ENCODE results near the gene VPS41.

Gene VPS41

GRCh38 chr7:38938001-38938485, 29.1 kb upstream of the VPS41 start:
- Histone ChIP-seq H3K27ac (ENCODE audit: low read depth in 2 of 2, low read length in 2 of 2) (no peak overlapping the region), H3K4me1 (ENCODE audit: control insufficient read depth in 2 of 2, insufficient read depth in 2 of 2, low read length in 2 of 2) (no peaks in the 10 kb centered on the region), H3K4me3 (ENCODE audit: low read length in 2 of 2) (no peak overlapping the region), H3K9me3 (ENCODE audit: control insufficient read depth in 2 of 2, low read length in 2 of 2) (no peaks in the 10 kb centered on the region), H3K36me3 (ENCODE audit: control insufficient read depth in 2 of 2, insufficient read depth in 2 of 2, low read length in 2 of 2) (no peaks in the 10 kb centered on the region), H3K9ac (ENCODE audit: low read depth in 1 of 2, low read length in 2 of 2) (no peak overlapping the region), H3K27me3 (ENCODE audit: control insufficient read depth in 2 of 2, insufficient read depth in 2 of 2, low read length in 2 of 2) (no peaks in the 10 kb centered on the region)

DNA sequence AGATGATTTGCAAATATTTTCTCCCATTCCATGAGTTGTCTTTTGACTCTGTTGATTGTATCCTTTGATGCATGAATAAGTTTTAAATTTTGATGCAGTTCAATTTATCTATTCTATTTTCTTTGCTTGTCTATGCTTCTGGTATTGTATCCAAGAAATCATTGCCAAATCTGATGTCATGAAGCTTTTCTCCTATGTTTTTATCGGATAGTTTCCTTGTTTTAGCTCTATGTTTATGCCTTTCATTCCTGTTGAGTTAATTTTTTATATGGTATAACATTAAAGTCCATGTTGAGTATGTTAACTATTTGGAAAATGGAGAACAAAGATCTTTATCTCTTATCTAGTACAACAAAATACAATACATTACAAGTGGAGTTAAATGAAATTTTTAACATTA, 27.6 kb upstream of the VPS41 start:
- H3K27ac ChIP-seq (ENCODE audit: low read depth in 2 of 2, low read length in 2 of 2), result no peak overlapping the region
- no peaks in the 10 kb centered on the region for H3K4me1 ChIP-seq (ENCODE audit: control insufficient read depth in 2 of 2, insufficient read depth in 2 of 2, low read length in 2 of 2)
- no peak overlapping the region for H3K9ac ChIP-seq (ENCODE audit: low read depth in 1 of 2, low read length in 2 of 2)
- no peaks in the 10 kb centered on the region for H3K9me3 ChIP-seq (ENCODE audit: control insufficient read depth in 2 of 2, low read length in 2 of 2)
- H3K36me3 ChIP-seq (ENCODE audit: control insufficient read depth in 2 of 2, insufficient read depth in 2 of 2, low read length in 2 of 2), result no peaks in the 10 kb centered on the region
- no peaks in the 10 kb centered on the region for H3K27me3 ChIP-seq (ENCODE audit: control insufficient read depth in 2 of 2, insufficient read depth in 2 of 2, low read length in 2 of 2)
- no peak overlapping the region for H3K4me3 ChIP-seq (ENCODE audit: low read length in 2 of 2)

- no peak overlapping the region for H3K27ac ChIP-seq (ENCODE audit: low read depth in 2 of 2, low read length in 2 of 2)
- H3K27me3 ChIP-seq (ENCODE audit: control insufficient read depth in 2 of 2, insufficient read depth in 2 of 2, low read length in 2 of 2), result no peaks in the 10 kb centered on the region
- no peaks in the 10 kb centered on the region for H3K9me3 ChIP-seq (ENCODE audit: control insufficient read depth in 2 of 2, low read length in 2 of 2)
- H3K4me1 ChIP-seq (ENCODE audit: control insufficient read depth in 2 of 2, insufficient read depth in 2 of 2, low read length in 2 of 2), result no peaks in the 10 kb centered on the region
- H3K36me3 ChIP-seq (ENCODE audit: control insufficient read depth in 2 of 2, insufficient read depth in 2 of 2, low read length in 2 of 2), result no peaks in the 10 kb centered on the region
- H3K9ac ChIP-seq (ENCODE audit: low read depth in 1 of 2, low read length in 2 of 2), result no peak overlapping the region
- H3K4me3 ChIP-seq (ENCODE audit: low read length in 2 of 2), result no peak overlapping the region
Measured at GRCh38 chr7:38934536-38934935, 25.5 kb upstream of the VPS41 start.

GRCh38 chr7:38934051-38934450, 25.1 kb upstream of the VPS41 start:
- Histone ChIP-seq H3K27ac (ENCODE audit: low read depth in 2 of 2, low read length in 2 of 2) (no peak overlapping the region), H3K27me3 (ENCODE audit: control insufficient read depth in 2 of 2, insufficient read depth in 2 of 2, low read length in 2 of 2) (no peaks in the 10 kb centered on the region), H3K4me3 (ENCODE audit: low read length in 2 of 2) (no peak overlapping the region), H3K36me3 (ENCODE audit: control insufficient read depth in 2 of 2, insufficient read depth in 2 of 2, low read length in 2 of 2) (no peaks in the 10 kb centered on the region), H3K4me1 (ENCODE audit: control insufficient read depth in 2 of 2, insufficient read depth in 2 of 2, low read length in 2 of 2) (no peaks in the 10 kb centered on the region), H3K9ac (ENCODE audit: low read depth in 1 of 2, low read length in 2 of 2) (no peak overlapping the region), H3K9me3 (ENCODE audit: control insufficient read depth in 2 of 2, low read length in 2 of 2) (no peaks in the 10 kb centered on the region)

DNA sequence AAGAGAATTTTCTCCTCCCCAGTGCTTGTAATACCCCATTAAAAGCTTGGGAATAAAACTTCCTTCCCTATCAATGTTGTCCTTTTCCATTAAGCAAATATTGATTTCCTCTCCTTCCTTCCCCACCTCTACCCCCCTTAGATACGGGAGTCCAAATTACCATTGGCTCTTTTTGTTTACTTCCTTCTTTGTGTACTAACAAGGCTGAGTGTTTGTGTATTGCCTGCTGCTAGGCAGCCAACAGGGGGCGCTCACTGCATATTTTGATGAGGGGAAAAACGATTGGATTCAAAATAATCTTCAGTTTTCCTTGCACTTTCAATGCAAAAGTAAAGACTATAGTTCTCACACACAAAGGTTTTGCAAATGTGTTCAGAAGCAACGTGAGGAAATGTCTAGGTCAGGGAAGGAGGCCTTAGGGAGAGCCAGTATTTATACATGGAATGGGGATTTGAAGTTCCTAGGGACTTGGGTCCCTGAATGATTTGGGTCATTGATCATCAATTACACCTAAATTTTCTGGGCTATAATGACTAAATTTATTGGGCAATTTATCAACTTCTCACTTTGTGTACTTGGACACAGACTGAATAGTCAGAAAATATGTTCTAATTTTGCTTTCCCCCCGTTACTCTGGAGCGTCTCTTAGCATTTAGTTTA, 23.6 kb upstream of the VPS41 start:
- H3K4me1 ChIP-seq (ENCODE audit: control insufficient read depth in 2 of 2, insufficient read depth in 2 of 2, low read length in 2 of 2), result no peaks in the 10 kb centered on the region
- H3K9me3 ChIP-seq (ENCODE audit: control insufficient read depth in 2 of 2, low read length in 2 of 2), result no peaks in the 10 kb centered on the region
- no peak overlapping the region for H3K9ac ChIP-seq (ENCODE audit: low read depth in 1 of 2, low read length in 2 of 2)
- no peak overlapping the region for H3K27ac ChIP-seq (ENCODE audit: low read depth in 2 of 2, low read length in 2 of 2)
- H3K27me3 ChIP-seq (ENCODE audit: control insufficient read depth in 2 of 2, insufficient read depth in 2 of 2, low read length in 2 of 2), result no peaks in the 10 kb centered on the region
- no peak overlapping the region for H3K4me3 ChIP-seq (ENCODE audit: low read length in 2 of 2)
- no peaks in the 10 kb centered on the region for H3K36me3 ChIP-seq (ENCODE audit: control insufficient read depth in 2 of 2, insufficient read depth in 2 of 2, low read length in 2 of 2)

DNA sequence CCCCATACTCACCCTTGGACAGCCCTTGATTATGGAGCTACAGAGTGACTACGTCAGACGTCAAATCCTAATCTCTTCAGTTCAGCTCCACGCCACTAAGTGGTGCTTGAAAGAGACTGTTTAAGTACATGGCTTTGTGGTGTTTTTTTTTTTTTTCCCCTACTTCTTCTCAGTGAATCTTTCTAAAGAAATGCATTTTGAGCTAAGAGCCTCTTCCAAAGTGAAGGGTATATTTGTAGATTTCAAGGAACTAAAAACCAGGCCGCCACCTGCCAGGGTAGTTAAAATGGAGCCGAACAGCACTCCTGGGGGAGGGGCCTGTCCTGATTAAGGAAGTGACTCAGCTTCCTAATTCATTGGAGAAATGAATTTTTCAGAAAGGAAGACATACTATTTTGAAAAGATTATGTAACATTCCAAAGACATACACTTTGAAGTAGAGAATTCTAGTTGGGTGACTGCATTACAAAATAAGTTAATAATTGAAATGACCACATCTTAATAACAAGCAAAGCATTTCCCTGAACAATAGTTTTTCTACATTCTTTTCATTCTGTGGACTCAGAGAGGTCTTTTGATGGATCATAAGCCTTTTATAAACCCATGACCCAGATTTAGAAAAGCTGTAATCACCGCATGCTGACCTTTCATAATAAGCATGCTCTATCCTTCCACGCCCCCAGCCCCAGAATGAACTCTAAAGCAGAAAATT, 20.6 kb upstream of the VPS41 start:
- Histone ChIP-seq H3K27ac (ENCODE audit: low read depth in 2 of 2, low read length in 2 of 2) (no peak overlapping the region), H3K4me3 (ENCODE audit: low read length in 2 of 2) (no peak overlapping the region), H3K9me3 (ENCODE audit: control insufficient read depth in 2 of 2, low read length in 2 of 2) (no peaks in the 10 kb centered on the region), H3K4me1 (ENCODE audit: control insufficient read depth in 2 of 2, insufficient read depth in 2 of 2, low read length in 2 of 2) (no peaks in the 10 kb centered on the region), H3K36me3 (ENCODE audit: control insufficient read depth in 2 of 2, insufficient read depth in 2 of 2, low read length in 2 of 2) (no peaks in the 10 kb centered on the region), H3K27me3 (ENCODE audit: control insufficient read depth in 2 of 2, insufficient read depth in 2 of 2, low read length in 2 of 2) (no peaks in the 10 kb centered on the region), H3K9ac (ENCODE audit: low read depth in 1 of 2, low read length in 2 of 2) (no peak overlapping the region)

GRCh38 chr7:38928506-38928905, 19.5 kb upstream of the VPS41 start:
- Histone ChIP-seq H3K4me3 (ENCODE audit: low read length in 2 of 2) (no peak overlapping the region), H3K4me1 (ENCODE audit: control insufficient read depth in 2 of 2, insufficient read depth in 2 of 2, low read length in 2 of 2) (no peaks in the 10 kb centered on the region), H3K27ac (ENCODE audit: low read depth in 2 of 2, low read length in 2 of 2) (no peak overlapping the region), H3K9ac (ENCODE audit: low read depth in 1 of 2, low read length in 2 of 2) (no peak overlapping the region), H3K27me3 (ENCODE audit: control insufficient read depth in 2 of 2, insufficient read depth in 2 of 2, low read length in 2 of 2) (peaks cover 0 to 4% of the 10 kb centered on the region in 2 donors), H3K9me3 (ENCODE audit: control insufficient read depth in 2 of 2, low read length in 2 of 2) (no peaks in the 10 kb centered on the region), H3K36me3 (ENCODE audit: control insufficient read depth in 2 of 2, insufficient read depth in 2 of 2, low read length in 2 of 2) (no peaks in the 10 kb centered on the region)

GRCh38 chr7:38927751-38928150, 18.8 kb upstream of the VPS41 start:
- H3K4me1 ChIP-seq (ENCODE audit: control insufficient read depth in 2 of 2, insufficient read depth in 2 of 2, low read length in 2 of 2), result no peaks in the 10 kb centered on the region
- H3K27me3 ChIP-seq (ENCODE audit: control insufficient read depth in 2 of 2, insufficient read depth in 2 of 2, low read length in 2 of 2), result peaks cover 0 to 5% of the 10 kb centered on the region in 2 donors
- H3K9me3 ChIP-seq (ENCODE audit: control insufficient read depth in 2 of 2, low read length in 2 of 2), result no peaks in the 10 kb centered on the region
- H3K36me3 ChIP-seq (ENCODE audit: control insufficient read depth in 2 of 2, insufficient read depth in 2 of 2, low read length in 2 of 2), result no peaks in the 10 kb centered on the region
- no peak overlapping the region for H3K9ac ChIP-seq (ENCODE audit: low read depth in 1 of 2, low read length in 2 of 2)
- no peak overlapping the region for H3K27ac ChIP-seq (ENCODE audit: low read depth in 2 of 2, low read length in 2 of 2)
- no peak overlapping the region for H3K4me3 ChIP-seq (ENCODE audit: low read length in 2 of 2)

DNA sequence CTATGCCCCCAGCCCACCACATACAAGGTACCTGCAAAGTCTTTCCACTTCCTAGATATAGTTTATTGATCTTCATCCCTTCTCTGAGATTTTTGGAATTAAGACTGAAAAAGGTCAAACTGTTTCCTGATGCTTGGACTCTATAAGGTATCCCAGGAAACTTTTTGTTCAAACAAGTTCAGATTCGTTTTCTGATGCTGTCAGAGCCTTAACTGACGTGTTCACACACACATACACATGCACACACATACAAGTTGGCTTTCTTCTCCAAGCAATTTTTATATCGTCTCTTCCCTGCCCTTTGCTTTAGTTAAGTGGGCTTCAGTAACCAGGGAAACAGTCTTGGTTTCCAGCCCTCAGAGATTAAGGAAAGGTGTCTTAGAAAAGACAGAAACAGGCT, 11.7 kb upstream of the VPS41 start:
- no peak overlapping the region for H3K4me3 ChIP-seq (ENCODE audit: low read length in 2 of 2)
- H3K9me3 ChIP-seq (ENCODE audit: control insufficient read depth in 2 of 2, low read length in 2 of 2), result no peaks in the 10 kb centered on the region
- H3K4me1 ChIP-seq (ENCODE audit: control insufficient read depth in 2 of 2, insufficient read depth in 2 of 2, low read length in 2 of 2), result no peaks in the 10 kb centered on the region
- no peak overlapping the region for H3K27ac ChIP-seq (ENCODE audit: low read depth in 2 of 2, low read length in 2 of 2)
- H3K27me3 ChIP-seq (ENCODE audit: control insufficient read depth in 2 of 2, insufficient read depth in 2 of 2, low read length in 2 of 2), result peaks cover 0 to 5% of the 10 kb centered on the region in 2 donors
- H3K36me3 ChIP-seq (ENCODE audit: control insufficient read depth in 2 of 2, insufficient read depth in 2 of 2, low read length in 2 of 2), result no peaks in the 10 kb centered on the region
- no peak overlapping the region for H3K9ac ChIP-seq (ENCODE audit: low read depth in 1 of 2, low read length in 2 of 2)

DNA sequence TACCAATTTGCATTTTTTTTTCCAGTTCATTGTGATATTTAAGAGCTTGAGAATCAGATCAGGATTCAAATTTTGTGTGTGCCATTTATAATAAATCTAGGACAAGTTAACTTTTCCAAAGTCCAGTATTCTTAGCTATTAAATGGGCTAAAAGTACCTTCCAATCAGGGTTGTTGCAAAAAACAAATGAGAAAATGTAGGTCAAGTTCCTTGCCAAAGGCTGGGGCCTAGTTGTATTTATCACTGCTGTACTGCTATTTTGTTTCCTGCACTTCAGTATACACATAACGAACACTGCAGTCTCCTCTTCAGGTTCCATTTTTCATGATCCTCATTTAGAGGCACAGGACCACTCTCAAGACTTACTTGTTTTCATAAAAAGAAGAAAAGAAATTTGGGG, 7.4 kb upstream of the VPS41 start:
- H3K36me3 ChIP-seq (ENCODE audit: control insufficient read depth in 2 of 2, insufficient read depth in 2 of 2, low read length in 2 of 2), result no peaks in the 10 kb centered on the region
- no peaks in the 10 kb centered on the region for H3K4me1 ChIP-seq (ENCODE audit: control insufficient read depth in 2 of 2, insufficient read depth in 2 of 2, low read length in 2 of 2)
- no peaks in the 10 kb centered on the region for H3K27me3 ChIP-seq (ENCODE audit: control insufficient read depth in 2 of 2, insufficient read depth in 2 of 2, low read length in 2 of 2)
- H3K9ac ChIP-seq (ENCODE audit: low read depth in 1 of 2, low read length in 2 of 2), result no peak overlapping the region
- H3K4me3 ChIP-seq (ENCODE audit: low read length in 2 of 2), result no peak overlapping the region
- no peak overlapping the region for H3K27ac ChIP-seq (ENCODE audit: low read depth in 2 of 2, low read length in 2 of 2)
- no peaks in the 10 kb centered on the region for H3K9me3 ChIP-seq (ENCODE audit: control insufficient read depth in 2 of 2, low read length in 2 of 2)

Data from mucosa of rectum (tissue), 2 donors.